GM23338 (cell line): ENCODE measurements around the gene SZRD1. TPM values are rescaled to one million over a fixed set of nuclear protein-coding genes. Genes with fewer than 3 reads are reported as not detected.

Experiments
- ATAC-seq: fragments of 200-7000 bp; cut with Tn5 transposase; 3 replicates; pipeline ENCODE4 v1.9.1; 2020
- DNase-seq: peaks from one replicate; pipeline ENCODE4 v3.0.0-alpha.2; 2015; ENCODE audit warnings: low spot score
- H2AFZ ChIP-seq: fragments of 200-600 bp; sonication (generic); 2 replicates; pipeline ENCODE4 v1.8.0; 2016; ENCODE audit warnings: antibody characterized with exemption, mild to moderate bottlenecking, moderate library complexity
- H3F3A ChIP-seq: fragments of 200-600 bp; sonication (generic); replicated peaks from 2 replicates; pipeline ENCODE4 v1.8.0; 2017; ENCODE audit warnings: antibody characterized with exemption, mixed run types, low read depth
- H3K27ac ChIP-seq: fragments of 200-600 bp; sonication (generic); 2 replicates; pipeline ENCODE4 v1.6.1; 2016; ENCODE audit warnings: low read depth
- H3K27me3 ChIP-seq: fragments of 200-600 bp; sonication (generic); 2 replicates; pipeline ENCODE4 v1.8.0; 2016; ENCODE audit warnings: mild to moderate bottlenecking, mixed run types, moderate library complexity; ENCODE audit not compliant: insufficient read depth
- H3K36me3 ChIP-seq: fragments of 200-600 bp; sonication (generic); 2 replicates; pipeline ENCODE4 v1.8.0; 2016; ENCODE audit warnings: mild to moderate bottlenecking; ENCODE audit not compliant: insufficient read depth
- H3K4me1 ChIP-seq: fragments of 200-600 bp; sonication (generic); 2 replicates; pipeline ENCODE4 v1.8.0; 2016; ENCODE audit warnings: mild to moderate bottlenecking, moderate library complexity; ENCODE audit not compliant: insufficient read depth
- H3K4me2 ChIP-seq: fragments of 200-600 bp; sonication (generic); 2 replicates; pipeline ENCODE4 v1.7.1; 2017; ENCODE audit warnings: mixed run types
- H3K4me3 ChIP-seq: fragments of 200-600 bp; sonication (generic); 2 replicates; pipeline ENCODE4 v1.6.1; 2016; ENCODE audit warnings: mixed run types
- H3K79me2 ChIP-seq: fragments of 200-600 bp; sonication (generic); replicated peaks from 2 replicates; pipeline ENCODE4 v1.8.0; 2017; ENCODE audit warnings: mild to moderate bottlenecking; ENCODE audit not compliant: insufficient read depth
- H3K9me2 ChIP-seq: fragments of 200-600 bp; sonication (generic); 2 replicates; pipeline ENCODE4 v1.8.0; 2017; ENCODE audit not compliant: insufficient read depth
- H4K20me1 ChIP-seq: fragments of 200-600 bp; sonication (generic); replicated peaks from 2 replicates; pipeline ENCODE4 v1.8.0; 2017; ENCODE audit warnings: mild to moderate bottlenecking; ENCODE audit not compliant: insufficient read depth
- H3K27ac Mint-ChIP-seq: 2 replicates; pipeline ENCODE4 v1.8.0; 2020; ENCODE audit warnings: inconsistent platforms, mild to moderate bottlenecking, moderate library complexity, mixed read lengths
- H3K27me3 Mint-ChIP-seq: 3 replicates; pipeline ENCODE4 v1.8.0; 2022; ENCODE audit warnings: low read depth, mild to moderate bottlenecking, moderate library complexity, mixed read lengths, inconsistent platforms; ENCODE audit not compliant: insufficient read depth, poor library complexity
- H3K36me3 Mint-ChIP-seq: 3 replicates; pipeline ENCODE4 v1.8.0; 2021; ENCODE audit warnings: low read depth, mild to moderate bottlenecking, inconsistent platforms, moderate library complexity, mixed read lengths
- H3K4me1 Mint-ChIP-seq: 3 replicates; pipeline ENCODE4 v1.8.0; 2020; ENCODE audit warnings: mild to moderate bottlenecking, inconsistent platforms, mixed read lengths
- H3K4me3 Mint-ChIP-seq: 3 replicates; pipeline ENCODE4 v1.8.0; 2021; ENCODE audit warnings: moderate library complexity, mild to moderate bottlenecking, inconsistent platforms, mixed read lengths
- H3K9me3 Mint-ChIP-seq: 3 replicates; pipeline ENCODE4 v1.8.0; 2020; ENCODE audit warnings: moderate library complexity, mild to moderate bottlenecking, inconsistent platforms, mixed read lengths
- CREB1 ChIP-seq: fragments of 250-450 bp; sonication (Bioruptor Pico); IDR thresholded peaks from 2 replicates; pipeline ENCODE4 v1.5.0; 2020; ENCODE audit warnings: low read depth, mild to moderate bottlenecking, moderate library complexity
- EZH2 ChIP-seq: fragments of 200-600 bp; sonication (generic); IDR thresholded peaks from one replicate; pipeline ENCODE4 v1.8.0; 2017; ENCODE audit warnings: antibody characterized with exemption, mild to moderate bottlenecking, low read depth; ENCODE audit not compliant: unreplicated experiment
- EZH2phosphoT487 ChIP-seq: fragments of 200-600 bp; sonication (generic); IDR thresholded peaks from one replicate; pipeline ENCODE4 v1.8.1; 2018; ENCODE audit warnings: antibody characterized with exemption; ENCODE audit not compliant: unreplicated experiment
- JUNB ChIP-seq: IDR thresholded peaks from one replicate; pipeline ENCODE4 v1.6.1; 2016; ENCODE audit warnings: antibody characterized with exemption; ENCODE audit not compliant: unreplicated experiment
- NANOG ChIP-seq: IDR thresholded peaks from 2 replicates; pipeline ENCODE4 v1.6.1; 2016; ENCODE audit warnings: antibody characterized with exemption, borderline replicate concordance
- POLR2AphosphoS5 ChIP-seq: IDR thresholded peaks from 2 replicates; pipeline ENCODE4 v1.6.1; 2016; ENCODE audit warnings: antibody characterized with exemption, low read depth
- ZNF114 ChIP-seq: fragments of 250-450 bp; sonication (Bioruptor Pico); IDR thresholded peaks from 2 replicates; pipeline ENCODE4 v1.5.0; 2020; ENCODE audit warnings: mild to moderate bottlenecking, moderate library complexity
- ZNF331 ChIP-seq: fragments of 250-450 bp; sonication (Bioruptor Pico); IDR thresholded peaks from 2 replicates; pipeline ENCODE4 v1.5.0; 2020; ENCODE audit warnings: low read depth, mild to moderate bottlenecking, moderate library complexity
- polyA plus RNA-seq: library from polyadenylated mRNA; unstranded; fragments of >200 nt; fragmentation: Nextera tagmentation; extraction: Ambion mirVana; gene quantifications from 2 replicates; pipeline ENCODE4 v1.2.1, GENCODE V29; 2016
- total RNA-seq: library from RNA; depleted of rRNA; stranded (reverse); fragments of >200 nt; shearing (Covaris generic); gene quantifications from 2 replicates; pipeline ENCODE4 v1.2.3, GENCODE V29; 2014
- TF ChIP-seq, protein P1 (sequence below): fragments of 250-450 bp; sonication (Bioruptor Pico); IDR thresholded peaks from 2 replicates; pipeline ENCODE4 v1.5.0; 2020; ENCODE audit warnings: mild to moderate bottlenecking, moderate library complexity
- TF ChIP-seq, protein P2 (sequence below), 2 experiments: fragments of 200-600 bp in 1 of 2; sonication (generic) in 1 of 2; conservative IDR thresholded peaks; 2 replicates each; pipeline versions ENCODE4 v1.5.1 to v1.6.1; 2016 to 2017; ENCODE audit warnings: antibody characterized with exemption in 2 of 2, low read depth in 2 of 2, mild to moderate bottlenecking in 2 of 2, moderate library complexity in 1 of 2
- TF ChIP-seq, protein P3 (sequence below): IDR thresholded peaks from 2 replicates; pipeline ENCODE4 v1.6.1; 2016; ENCODE audit warnings: antibody characterized with exemption

Gene SZRD1
- total and polyA plus RNA-seq, 2 experiments from 2014 or later, result 32.5 to 70.9 TPM

DNA sequence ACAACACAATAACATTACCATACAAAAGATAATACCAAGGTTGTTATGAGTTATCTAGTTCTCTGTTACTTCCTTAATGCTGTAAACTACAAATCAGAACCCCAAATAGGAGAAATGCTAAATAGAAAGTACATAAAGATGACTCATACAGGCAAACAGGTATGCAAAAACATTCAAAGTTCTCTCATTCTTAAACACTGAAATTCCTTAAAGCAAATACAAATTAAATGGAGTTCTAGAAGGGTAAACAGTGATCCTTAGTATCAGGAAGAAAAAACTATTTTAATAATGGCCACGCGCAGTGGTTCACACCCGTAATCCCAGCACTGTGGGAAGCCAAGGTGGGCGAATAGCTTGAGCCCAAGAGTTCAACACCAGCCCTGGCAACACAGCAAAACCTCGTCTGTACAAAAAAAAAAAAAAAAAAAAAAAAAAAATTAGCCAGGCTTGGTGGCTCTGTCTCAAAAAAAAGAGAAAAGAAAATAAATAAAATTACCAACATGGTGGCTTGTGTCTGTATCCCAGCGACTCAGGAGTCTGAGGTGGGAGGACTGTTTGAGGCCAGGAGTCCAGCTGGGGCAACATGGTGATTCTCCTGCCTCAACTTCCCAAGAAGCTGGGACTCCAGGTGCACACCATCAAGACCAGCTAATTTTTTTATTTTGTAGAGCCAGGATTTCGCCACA, 32.2 kb upstream of the SZRD1 start:
- H3K79me2 ChIP-seq, result peaks cover 88% of the 10 kb centered on the region
- H3K4me3 ChIP-seq, result no peak overlapping the region
- H3K27me3 ChIP-seq, result no peaks in the 10 kb centered on the region
- no peak for DNase-seq
- no peak for ATAC-seq
- no peak overlapping the region for H3K4me2 ChIP-seq
- Mint-ChIP-seq H3K4me3 (no peak overlapping the region), H3K36me3 (peaks cover 3% of the 10 kb centered on the region; the same call in 1 of the 3 replicates), H3K9me3 (no peaks in the 10 kb centered on the region), H3K4me1 (peaks cover 2% of the 10 kb centered on the region; the same call in 2 of the 3 replicates), H3K27ac (no peak overlapping the region), H3K27me3 (peaks cover 2% of the 10 kb centered on the region)
- no peak overlapping the region for H2AFZ ChIP-seq
- H3K4me1 ChIP-seq, result no peaks in the 10 kb centered on the region
- H3K27ac ChIP-seq, result no peak overlapping the region
- H3K9me2 ChIP-seq, result no peaks in the 10 kb centered on the region
- TF ChIP-seq, protein P1, sequence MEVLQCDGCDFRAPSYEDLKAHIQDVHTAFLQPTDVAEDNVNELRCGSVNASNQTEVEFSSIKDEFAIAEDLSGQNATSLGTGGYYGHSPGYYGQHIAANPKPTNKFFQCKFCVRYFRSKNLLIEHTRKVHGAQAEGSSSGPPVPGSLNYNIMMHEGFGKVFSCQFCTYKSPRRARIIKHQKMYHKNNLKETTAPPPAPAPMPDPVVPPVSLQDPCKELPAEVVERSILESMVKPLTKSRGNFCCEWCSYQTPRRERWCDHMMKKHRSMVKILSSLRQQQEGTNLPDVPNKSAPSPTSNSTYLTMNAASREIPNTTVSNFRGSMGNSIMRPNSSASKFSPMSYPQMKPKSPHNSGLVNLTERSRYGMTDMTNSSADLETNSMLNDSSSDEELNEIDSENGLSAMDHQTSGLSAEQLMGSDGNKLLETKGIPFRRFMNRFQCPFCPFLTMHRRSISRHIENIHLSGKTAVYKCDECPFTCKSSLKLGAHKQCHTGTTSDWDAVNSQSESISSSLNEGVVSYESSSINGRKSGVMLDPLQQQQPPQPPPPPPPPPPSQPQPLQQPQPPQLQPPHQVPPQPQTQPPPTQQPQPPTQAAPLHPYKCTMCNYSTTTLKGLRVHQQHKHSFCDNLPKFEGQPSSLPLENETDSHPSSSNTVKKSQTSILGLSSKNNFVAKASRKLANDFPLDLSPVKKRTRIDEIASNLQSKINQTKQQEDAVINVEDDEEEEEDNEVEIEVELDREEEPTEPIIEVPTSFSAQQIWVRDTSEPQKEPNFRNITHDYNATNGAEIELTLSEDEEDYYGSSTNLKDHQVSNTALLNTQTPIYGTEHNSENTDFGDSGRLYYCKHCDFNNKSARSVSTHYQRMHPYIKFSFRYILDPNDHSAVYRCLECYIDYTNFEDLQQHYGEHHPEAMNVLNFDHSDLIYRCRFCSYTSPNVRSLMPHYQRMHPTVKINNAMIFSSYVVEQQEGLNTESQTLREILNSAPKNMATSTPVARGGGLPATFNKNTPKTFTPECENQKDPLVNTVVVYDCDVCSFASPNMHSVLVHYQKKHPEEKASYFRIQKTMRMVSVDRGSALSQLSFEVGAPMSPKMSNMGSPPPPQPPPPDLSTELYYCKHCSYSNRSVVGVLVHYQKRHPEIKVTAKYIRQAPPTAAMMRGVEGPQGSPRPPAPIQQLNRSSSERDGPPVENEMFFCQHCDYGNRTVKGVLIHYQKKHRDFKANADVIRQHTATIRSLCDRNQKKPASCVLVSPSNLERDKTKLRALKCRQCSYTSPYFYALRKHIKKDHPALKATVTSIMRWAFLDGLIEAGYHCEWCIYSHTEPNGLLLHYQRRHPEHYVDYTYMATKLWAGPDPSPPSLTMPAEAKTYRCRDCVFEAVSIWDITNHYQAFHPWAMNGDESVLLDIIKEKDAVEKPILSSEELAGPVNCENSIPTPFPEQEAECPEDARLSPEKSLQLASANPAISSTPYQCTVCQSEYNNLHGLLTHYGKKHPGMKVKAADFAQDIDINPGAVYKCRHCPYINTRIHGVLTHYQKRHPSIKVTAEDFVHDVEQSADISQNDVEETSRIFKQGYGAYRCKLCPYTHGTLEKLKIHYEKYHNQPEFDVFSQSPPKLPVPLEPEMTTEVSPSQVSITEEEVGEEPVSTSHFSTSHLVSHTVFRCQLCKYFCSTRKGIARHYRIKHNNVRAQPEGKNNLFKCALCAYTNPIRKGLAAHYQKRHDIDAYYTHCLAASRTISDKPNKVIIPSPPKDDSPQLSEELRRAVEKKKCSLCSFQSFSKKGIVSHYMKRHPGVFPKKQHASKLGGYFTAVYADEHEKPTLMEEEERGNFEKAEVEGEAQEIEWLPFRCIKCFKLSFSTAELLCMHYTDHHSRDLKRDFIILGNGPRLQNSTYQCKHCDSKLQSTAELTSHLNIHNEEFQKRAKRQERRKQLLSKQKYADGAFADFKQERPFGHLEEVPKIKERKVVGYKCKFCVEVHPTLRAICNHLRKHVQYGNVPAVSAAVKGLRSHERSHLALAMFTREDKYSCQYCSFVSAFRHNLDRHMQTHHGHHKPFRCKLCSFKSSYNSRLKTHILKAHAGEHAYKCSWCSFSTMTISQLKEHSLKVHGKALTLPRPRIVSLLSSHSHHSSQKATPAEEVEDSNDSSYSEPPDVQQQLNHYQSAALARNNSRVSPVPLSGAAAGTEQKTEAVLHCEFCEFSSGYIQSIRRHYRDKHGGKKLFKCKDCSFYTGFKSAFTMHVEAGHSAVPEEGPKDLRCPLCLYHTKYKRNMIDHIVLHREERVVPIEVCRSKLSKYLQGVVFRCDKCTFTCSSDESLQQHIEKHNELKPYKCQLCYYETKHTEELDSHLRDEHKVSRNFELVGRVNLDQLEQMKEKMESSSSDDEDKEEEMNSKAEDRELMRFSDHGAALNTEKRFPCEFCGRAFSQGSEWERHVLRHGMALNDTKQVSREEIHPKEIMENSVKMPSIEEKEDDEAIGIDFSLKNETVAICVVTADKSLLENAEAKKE (CRISPR knock-in tag), result no peak
- TF ChIP-seq EZH2, result no peak
- H3F3A ChIP-seq, result no peaks in the 10 kb centered on the region
- H4K20me1 ChIP-seq, result peaks cover 29% of the 10 kb centered on the region
- no peaks in the 10 kb centered on the region for H3K36me3 ChIP-seq

DNA sequence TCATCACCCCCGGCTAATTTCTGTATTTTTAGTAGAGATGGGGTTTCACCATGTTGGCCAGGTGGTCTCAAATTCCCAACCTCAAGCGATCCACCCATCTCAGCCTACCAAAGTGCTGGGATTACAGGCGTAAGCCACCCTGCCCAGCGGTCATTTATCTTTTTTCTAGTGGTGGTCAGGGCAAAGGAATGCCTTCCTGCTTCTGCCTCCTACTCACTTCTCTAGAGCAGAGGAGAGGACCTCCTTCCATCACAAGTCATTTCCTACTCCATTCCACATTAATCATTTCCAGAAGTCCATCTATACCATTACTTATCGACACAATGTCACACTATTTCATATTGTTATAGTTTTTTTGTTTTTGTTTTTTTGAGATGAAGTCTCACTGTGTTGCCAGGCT, 28.1 kb upstream of the SZRD1 start:
- Histone ChIP-seq H3K79me2 (peaks cover 98% of the 10 kb centered on the region), H3K4me3 (no peak overlapping the region), H3K4me1 (no peaks in the 10 kb centered on the region), H3F3A (no peaks in the 10 kb centered on the region), H3K4me2 (no peak overlapping the region), H3K27ac (no peak overlapping the region), H3K27me3 (no peaks in the 10 kb centered on the region), H3K36me3 (no peaks in the 10 kb centered on the region), H3K9me2 (no peaks in the 10 kb centered on the region), H2AFZ (no peak overlapping the region), H4K20me1 (peaks cover 36% of the 10 kb centered on the region)
- Mint-ChIP-seq H3K4me3 (no peak overlapping the region; the same call in 2 of the 3 replicates), H3K27ac (no peak overlapping the region), H3K9me3 (no peaks in the 10 kb centered on the region), H3K36me3 (peaks cover under 1% of the 10 kb centered on the region; the same call in 1 of the 3 replicates), H3K4me1 (peaks cover 6% of the 10 kb centered on the region; the same call in 2 of the 3 replicates), H3K27me3 (peaks cover 4% of the 10 kb centered on the region)
- ATAC-seq (no peak), DNase-seq (no peak)
- TF ChIP-seq, protein P2, sequence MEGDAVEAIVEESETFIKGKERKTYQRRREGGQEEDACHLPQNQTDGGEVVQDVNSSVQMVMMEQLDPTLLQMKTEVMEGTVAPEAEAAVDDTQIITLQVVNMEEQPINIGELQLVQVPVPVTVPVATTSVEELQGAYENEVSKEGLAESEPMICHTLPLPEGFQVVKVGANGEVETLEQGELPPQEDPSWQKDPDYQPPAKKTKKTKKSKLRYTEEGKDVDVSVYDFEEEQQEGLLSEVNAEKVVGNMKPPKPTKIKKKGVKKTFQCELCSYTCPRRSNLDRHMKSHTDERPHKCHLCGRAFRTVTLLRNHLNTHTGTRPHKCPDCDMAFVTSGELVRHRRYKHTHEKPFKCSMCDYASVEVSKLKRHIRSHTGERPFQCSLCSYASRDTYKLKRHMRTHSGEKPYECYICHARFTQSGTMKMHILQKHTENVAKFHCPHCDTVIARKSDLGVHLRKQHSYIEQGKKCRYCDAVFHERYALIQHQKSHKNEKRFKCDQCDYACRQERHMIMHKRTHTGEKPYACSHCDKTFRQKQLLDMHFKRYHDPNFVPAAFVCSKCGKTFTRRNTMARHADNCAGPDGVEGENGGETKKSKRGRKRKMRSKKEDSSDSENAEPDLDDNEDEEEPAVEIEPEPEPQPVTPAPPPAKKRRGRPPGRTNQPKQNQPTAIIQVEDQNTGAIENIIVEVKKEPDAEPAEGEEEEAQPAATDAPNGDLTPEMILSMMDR (conservative IDR thresholded peaks at IDR 0.05; ENCODE audit: low read depth in 2 of 2), result no peak
- TF ChIP-seq NANOG (no peak), ZNF114 (CRISPR knock-in tag) (no peak), POLR2AphosphoS5 (no peak), CREB1 (CRISPR knock-in tag) (no peak), JUNB (no peak), EZH2 (no peak), ZNF331 (CRISPR knock-in tag) (no peak), EZH2phosphoT487 (no peak)
- TF ChIP-seq, protein P3, sequence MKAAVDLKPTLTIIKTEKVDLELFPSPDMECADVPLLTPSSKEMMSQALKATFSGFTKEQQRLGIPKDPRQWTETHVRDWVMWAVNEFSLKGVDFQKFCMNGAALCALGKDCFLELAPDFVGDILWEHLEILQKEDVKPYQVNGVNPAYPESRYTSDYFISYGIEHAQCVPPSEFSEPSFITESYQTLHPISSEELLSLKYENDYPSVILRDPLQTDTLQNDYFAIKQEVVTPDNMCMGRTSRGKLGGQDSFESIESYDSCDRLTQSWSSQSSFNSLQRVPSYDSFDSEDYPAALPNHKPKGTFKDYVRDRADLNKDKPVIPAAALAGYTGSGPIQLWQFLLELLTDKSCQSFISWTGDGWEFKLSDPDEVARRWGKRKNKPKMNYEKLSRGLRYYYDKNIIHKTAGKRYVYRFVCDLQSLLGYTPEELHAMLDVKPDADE, result no peak
